Measurements from ENCODE around the gene PHKA2.
A peak's percentile ranks its signal among the peaks of the same experiment; 100 is the strongest.

Gene PHKA2

DNA sequence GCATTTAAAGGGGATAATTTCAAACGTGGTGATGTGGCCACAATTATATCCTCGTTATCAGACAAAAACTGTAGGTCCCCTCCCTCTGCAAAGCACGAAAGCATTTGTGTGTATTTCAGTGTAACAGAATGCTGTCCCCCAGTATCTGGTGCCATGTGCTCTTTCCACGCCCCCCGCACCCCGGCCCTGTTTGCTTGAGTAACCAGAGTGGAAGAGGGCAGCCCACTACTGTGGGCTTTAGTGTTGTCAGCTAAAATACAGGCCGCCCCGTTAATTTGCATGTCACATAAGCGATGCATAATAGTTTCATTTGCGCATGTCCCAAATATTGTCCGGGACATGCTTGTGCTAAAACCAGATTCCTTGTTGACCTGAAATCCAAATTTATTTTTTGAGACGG lies 110.1 kb downstream of the PHKA2 start:
- TF ChIP-seq, protein P1, sequence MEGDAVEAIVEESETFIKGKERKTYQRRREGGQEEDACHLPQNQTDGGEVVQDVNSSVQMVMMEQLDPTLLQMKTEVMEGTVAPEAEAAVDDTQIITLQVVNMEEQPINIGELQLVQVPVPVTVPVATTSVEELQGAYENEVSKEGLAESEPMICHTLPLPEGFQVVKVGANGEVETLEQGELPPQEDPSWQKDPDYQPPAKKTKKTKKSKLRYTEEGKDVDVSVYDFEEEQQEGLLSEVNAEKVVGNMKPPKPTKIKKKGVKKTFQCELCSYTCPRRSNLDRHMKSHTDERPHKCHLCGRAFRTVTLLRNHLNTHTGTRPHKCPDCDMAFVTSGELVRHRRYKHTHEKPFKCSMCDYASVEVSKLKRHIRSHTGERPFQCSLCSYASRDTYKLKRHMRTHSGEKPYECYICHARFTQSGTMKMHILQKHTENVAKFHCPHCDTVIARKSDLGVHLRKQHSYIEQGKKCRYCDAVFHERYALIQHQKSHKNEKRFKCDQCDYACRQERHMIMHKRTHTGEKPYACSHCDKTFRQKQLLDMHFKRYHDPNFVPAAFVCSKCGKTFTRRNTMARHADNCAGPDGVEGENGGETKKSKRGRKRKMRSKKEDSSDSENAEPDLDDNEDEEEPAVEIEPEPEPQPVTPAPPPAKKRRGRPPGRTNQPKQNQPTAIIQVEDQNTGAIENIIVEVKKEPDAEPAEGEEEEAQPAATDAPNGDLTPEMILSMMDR (IDR thresholded peaks at IDR 0.05; ENCODE audit: insufficient read depth, low read depth, low read length, missing control alignments) = no peak
- DNase-seq (ENCODE audit: low read depth) = no peak
- no peak overlapping the region for H3K4me3 ChIP-seq (ENCODE audit: low read length)

DNA sequence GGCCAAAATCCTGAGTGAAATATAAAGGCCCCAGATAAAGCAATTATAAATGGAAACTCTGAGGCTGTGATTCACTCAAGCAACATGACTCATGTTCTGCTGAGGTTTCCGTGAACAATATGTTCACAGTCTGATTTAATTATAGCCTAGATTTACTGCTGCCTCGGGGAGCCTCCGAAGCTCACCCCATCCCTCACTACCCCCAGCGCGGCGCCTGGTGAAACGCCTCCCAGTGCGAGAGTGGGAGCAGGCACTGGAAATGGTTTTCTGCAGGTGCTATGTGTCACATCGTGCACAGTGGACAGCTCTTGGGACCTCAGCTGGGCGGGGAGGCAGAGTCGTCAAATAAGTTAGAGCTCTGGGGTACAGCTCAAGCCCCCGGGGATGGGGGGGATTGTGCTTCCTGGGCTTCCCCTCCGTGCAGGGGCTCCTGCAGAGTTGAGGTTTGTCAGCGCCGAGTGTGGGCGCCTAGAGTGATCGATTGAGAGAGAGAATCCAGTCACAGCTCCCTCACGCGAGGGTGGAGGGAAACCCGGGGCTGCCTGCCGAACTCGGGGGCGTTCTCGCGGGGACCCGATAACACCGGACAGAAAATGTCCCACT lies 110.6 kb downstream of the PHKA2 start:
- TF ChIP-seq, protein P1 (IDR thresholded peaks at IDR 0.05; ENCODE audit: insufficient read depth, low read depth, low read length, missing control alignments) = no peak
- H3K4me3 ChIP-seq (ENCODE audit: low read length) = no peak overlapping the region
- peak; percentile 61 for DNase-seq (ENCODE audit: low read depth)

DNA sequence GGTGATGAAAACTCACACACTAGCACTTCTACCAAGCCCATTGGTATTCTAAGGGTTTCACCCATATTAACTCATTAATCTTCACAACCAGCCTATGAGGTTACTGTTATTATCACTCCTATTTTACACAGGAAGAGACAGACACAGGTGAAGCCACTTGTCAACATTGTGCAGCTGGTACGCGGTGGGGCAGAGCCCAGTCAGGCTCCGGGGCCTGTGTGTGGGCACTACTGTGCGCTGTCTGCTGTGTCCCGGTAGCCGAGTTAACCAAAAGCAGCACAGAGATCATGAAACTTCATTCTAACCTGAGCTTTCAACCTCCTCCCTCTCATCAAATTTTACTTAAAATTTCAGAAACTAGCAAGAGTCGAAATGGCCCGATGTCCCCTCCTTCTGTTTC lies 111.3 kb downstream of the PHKA2 start:
- H3K4me3 ChIP-seq (ENCODE audit: low read length) = no peak overlapping the region
- no peak for DNase-seq (ENCODE audit: low read depth)
- TF ChIP-seq, protein P1 (IDR thresholded peaks at IDR 0.05; ENCODE audit: insufficient read depth, low read depth, low read length, missing control alignments) = no peak

DNA sequence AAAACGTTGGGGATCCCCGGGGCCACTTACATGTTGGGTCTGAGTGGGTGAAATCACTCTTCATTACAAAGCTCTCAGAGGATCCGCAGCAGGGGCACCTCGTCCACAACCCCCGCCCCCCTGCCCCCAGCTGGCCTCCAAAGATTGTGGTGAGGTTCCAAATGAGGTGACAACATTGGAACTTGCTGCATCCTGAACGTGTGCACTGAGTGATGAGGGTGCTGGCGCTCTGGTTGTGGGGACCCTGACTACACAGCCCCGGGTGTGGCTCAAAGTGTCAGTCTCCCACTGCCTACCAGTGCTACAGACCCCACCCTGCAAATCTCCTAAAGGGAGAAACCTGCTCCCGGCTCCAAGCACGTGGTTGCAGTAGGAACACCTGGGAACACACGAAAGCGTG lies 111.9 kb downstream of the PHKA2 start:
- no peak overlapping the region for H3K4me3 ChIP-seq (ENCODE audit: low read length)
- DNase-seq (ENCODE audit: low read depth) = no peak
- TF ChIP-seq, protein P1 (IDR thresholded peaks at IDR 0.05; ENCODE audit: insufficient read depth, low read depth, low read length, missing control alignments) = no peak

DNA sequence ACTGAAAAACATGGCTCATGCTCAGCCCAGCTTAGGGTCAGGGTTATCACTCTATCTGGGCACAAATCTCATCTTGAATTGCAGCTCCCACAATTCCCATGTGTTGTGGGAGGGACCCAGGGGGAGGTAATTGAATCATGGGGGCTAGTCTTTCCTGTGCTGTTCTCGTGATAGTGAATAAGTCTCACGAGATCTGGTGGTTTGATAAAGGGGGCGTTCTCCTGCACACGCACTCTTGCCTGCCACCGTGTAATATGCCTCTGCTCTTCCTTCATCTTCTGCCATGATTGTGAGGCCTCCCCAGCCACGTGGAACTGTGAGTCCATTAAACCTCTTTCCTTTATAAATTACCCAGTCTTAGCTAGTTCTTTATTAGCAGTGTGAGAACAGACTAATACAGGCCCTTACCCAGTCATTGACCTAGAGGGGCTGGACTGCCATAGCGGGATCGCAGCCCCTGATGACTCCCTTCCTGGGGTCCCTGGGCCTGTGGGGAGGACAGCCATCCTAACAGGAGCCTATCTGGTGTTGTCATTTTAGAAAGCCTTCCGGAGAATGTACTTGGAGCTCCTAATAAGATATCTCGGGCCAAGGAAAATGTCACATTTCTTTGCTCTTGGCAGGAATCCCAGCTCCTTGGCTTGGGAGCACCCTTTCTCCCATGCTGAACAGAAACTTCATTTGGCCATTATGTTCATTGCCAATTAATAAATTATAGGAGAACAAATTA lies 112.6 kb downstream of the PHKA2 start:
- no peak for DNase-seq (ENCODE audit: low read depth)
- no peak overlapping the region for H3K4me3 ChIP-seq (ENCODE audit: low read length)
- TF ChIP-seq, protein P1 (IDR thresholded peaks at IDR 0.05; ENCODE audit: insufficient read depth, low read depth, low read length, missing control alignments) = no peak

DNA sequence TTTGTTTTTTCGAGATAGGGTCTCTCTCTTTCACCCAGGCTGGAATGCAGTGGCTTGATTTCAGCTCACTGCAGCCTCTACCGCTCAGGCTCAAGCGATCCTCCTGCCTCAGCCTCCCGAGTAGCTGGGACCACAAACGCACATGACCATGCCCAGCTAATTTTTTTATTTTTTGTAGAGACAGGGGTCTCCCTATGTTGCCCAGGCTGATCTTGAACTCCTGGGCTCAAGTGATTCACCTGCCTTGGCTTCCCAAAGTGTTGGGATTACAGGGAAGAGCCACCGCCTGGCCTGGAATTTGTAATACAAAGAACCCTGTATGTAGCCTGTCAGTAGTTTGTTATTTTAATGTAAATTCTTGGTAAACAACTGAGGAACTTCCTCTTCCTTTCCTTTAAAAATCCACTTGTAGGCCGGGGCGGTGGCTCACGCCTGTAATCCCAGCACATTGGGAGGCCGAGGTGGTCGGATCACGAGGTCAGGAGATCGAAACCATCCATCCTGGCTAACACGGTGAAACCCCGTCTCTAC lies 119.5 kb downstream of the PHKA2 start:
- DNase-seq (ENCODE audit: low read depth) = no peak
- no peak overlapping the region for H3K4me3 ChIP-seq (ENCODE audit: low read length)
- TF ChIP-seq, protein P1 (IDR thresholded peaks at IDR 0.05; ENCODE audit: insufficient read depth, low read depth, low read length, missing control alignments) = no peak

All from epithelial cell of esophagus (primary cell).